ENCODE results near the gene PIKFYVE.
"Not testable (repeated sequence)": the region's sequence is repeated elsewhere in the genome, so short reads cannot be mapped to it uniquely, and the experiment has no call there.

PIKFYVE gene

GRCh38 chr2:208306291-208306690, 40.2 kb downstream of the PIKFYVE start:
- DNase-seq: no peak

- no peak for DNase-seq
These were observed 45.3 kb downstream of the PIKFYVE start for GRCh38 chr2:208311321-208311720.

DNA sequence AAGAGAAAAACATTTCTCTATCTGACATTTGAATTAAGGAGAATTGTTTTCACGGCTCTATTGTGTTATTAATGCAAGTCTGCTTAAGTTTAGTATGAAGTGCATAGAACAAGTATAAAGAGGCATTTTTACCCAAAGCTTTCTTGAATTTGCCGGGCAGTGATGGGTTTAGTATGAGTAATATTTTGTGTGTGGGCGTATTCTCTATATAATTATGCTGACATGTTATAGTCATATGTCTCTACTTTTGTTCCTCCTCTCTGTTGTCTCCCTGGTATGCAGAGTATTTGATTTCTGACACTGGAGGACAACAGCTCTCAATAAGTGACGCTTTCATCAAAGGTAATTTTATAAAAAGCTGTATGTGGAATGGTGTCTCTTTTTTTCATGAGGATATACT, 45.9 kb downstream of the PIKFYVE start:
- no peak for DNase-seq

DNA sequence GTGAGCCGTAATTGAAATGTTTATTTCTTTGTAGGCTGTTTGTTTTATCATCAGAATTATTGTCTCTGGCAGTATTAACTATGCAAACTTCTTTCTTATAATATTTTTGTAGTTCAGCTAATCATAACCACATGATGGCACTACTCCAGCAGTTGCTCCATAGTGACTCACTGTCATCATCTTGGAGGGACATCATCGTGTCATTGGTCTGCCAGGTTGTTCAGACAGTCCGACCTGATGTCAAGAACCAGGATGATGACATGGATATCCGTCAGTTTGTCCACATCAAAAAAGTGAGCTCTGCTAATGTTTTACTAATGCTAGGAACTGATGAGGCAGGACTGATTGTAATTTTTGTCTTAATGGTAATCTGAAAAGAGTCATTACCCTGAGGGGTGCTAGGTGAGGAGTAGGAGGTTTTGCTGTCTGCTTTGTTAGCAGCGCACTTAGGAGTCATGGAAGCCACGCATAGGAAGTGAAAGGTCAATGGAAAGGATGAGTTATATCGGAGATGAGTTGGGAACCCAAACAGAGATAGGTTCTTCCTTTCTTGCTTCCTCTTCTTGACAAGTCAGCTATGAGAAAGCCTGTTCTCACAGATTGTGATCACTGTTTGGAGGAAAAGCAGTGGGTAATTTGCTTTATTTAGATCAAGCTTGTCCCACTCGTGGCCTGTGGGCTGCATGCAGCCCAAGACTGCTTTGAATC, 49.2 kb downstream of the PIKFYVE start:
- no peak for DNase-seq

- no peak for DNase-seq
These were observed 52.1 kb downstream of the PIKFYVE start for GRCh38 chr2:208318127-208318526.

DNA sequence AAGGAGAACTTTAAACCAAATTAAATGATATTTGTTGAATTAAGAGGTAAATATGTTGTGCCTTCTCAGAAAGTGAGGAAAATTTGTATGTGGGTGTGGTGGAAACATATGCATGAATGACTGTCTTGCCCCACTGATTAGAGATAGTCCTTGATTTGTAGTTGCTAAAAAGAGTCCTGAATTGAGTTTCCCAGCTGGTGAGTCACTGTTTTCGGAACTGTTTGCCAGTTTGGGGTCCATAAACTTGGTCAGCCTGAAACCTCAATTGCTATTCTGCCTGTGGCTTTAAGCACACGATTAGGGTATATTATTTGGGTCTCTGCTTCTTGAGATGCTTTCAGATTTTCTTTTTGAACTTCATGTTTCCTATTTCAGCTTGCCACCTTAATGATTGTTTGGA, 53.3 kb downstream of the PIKFYVE start:
- DNase-seq: no peak

DNA sequence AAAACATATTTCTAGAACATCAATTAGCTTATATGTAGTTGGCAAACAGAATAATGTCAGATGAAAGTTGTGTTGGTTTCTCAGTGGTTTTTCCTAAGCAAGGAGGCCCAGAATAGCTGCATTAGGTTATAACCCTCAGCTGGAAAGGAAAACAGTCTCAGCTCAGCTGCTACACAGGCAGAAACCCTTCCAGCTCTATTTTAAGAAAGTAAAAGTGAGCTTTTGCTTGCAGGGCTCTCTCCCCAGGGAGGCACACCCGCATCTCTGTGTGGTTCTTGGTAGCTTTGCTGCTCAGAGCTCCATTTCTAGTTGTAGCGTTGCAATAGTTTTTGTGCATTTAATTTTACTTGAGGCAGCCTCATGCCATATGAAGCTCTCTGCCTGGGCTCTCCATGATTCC, 54.6 kb downstream of the PIKFYVE start:
- peak; percentile 7 for DNase-seq

DNA sequence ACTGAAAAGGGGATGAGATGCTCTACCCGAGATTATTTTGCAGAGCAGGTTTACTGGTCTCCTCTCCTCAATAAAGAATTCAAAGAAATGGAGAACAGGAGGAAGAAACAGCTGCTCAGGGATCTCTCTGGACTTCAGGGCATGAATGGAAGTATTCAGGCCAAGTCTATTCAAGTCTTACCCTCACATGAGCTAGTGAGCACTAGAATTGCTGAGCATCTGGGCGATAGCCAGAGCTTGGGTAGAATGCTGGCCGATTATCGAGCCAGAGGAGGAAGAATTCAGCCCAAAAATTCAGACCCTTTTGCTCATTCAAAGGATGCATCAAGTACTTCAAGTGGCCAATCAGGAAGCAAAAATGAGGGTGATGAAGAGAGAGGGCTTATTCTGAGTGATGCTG, 60.0 kb downstream of the PIKFYVE start:
- DNase-seq: peak; percentile 42

GRCh38 chr2:208329485-208329884, 63.4 kb downstream of the PIKFYVE start:
- DNase-seq: no peak

DNA sequence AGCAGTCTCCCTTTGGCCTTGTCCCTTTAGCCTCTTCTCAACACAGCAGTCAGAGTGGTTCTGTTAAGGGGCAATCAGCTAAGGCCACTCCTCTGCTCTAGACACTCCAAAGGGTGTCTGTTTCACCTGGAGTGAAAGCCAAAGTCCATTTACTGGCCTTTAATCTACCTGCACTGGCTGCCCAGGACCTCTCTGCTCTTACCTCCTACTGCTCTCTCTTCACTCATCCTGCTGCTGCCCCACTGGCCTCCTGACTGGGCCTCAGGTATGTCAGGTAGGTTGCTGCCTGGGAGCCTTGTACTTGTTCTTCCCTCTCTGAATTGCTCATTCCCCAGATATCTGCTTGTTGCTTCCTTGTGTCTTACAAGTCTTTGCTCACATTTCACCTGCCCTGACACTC, 68.2 kb downstream of the PIKFYVE start:
- DNase-seq: no peak

GRCh38 chr2:208346756-208347155, 80.7 kb downstream of the PIKFYVE start:
- DNase-seq: no peak

DNA sequence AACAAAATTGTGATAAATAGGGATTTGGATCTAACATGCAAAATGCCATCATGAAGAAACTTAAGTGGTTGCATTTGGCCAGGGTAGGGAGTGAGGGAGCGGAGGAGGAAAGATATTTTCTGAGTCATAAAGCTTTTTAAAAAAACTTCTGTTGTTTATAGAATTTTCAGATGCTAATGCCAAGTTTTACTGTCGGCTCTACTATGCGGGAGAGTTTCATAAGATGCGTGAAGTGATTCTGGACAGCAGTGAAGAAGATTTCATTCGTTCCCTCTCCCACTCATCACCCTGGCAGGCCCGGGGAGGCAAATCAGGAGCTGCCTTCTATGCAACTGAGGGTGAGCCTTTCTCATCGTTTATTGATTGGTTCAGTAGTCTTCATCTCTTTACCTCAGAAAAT, 84.6 kb downstream of the PIKFYVE start:
- DNase-seq: no peak

GRCh38 chr2:208352644-208353567, 86.9 kb downstream of the PIKFYVE start:
- DNase-seq: no peak

DNA sequence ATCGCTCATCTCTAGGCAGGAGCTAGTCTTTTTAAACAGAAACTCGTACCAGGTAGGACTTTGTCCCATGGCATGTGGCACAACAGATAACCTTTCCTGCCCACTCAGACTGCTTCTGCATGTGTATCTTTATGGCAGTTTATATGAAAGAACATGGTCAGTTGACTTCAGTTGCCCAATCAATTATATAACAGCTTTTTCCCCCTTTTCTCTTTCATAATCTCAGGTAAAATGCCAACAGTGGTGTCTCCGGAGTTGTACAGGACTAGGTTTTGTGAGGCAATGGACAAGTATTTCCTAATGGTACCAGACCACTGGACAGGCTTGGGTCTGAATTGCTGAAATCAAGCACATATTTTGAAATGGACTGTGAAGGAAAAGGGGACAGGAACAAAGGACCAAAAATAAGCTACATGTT, 88.9 kb downstream of the PIKFYVE start:
- DNase-seq: no peak

- not testable (repeated sequence) for DNase-seq
These were observed 90.4 kb downstream of the PIKFYVE start for GRCh38 chr2:208356420-208356819.

DNA sequence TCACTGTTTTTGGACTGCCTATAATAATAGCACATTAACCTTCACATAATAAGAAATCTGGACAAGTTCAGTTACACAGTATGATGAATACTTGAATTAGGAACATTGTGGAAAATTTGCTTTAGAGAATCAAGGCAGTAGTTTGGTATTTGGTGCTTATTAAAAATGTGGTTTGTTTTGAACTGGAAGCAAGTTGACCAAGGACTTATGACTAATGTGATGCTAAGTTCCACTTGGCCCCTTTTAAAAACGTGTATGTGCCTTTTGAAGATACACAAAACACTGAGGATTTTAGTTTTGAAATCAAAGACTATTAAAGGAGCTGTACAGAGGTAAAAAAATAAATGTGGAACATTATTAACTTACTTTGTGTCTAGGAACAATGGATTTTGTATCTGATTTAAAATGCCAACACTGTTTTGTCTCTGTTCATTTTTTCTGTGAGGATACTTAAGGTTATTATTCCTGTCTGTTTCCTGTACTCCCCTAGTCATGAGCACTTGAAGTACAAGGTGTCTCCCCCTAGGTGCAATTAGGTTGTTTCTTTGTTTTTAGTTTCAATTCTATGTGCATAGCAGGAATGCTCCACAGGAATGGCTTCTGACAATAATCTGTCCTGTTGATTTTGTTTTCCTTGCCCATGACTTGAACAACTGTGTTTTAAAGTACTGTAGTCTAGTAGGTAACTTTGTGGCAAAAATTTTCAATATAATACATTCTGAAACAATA, 91.0 kb downstream of the PIKFYVE start:
- no peak for DNase-seq

DNA sequence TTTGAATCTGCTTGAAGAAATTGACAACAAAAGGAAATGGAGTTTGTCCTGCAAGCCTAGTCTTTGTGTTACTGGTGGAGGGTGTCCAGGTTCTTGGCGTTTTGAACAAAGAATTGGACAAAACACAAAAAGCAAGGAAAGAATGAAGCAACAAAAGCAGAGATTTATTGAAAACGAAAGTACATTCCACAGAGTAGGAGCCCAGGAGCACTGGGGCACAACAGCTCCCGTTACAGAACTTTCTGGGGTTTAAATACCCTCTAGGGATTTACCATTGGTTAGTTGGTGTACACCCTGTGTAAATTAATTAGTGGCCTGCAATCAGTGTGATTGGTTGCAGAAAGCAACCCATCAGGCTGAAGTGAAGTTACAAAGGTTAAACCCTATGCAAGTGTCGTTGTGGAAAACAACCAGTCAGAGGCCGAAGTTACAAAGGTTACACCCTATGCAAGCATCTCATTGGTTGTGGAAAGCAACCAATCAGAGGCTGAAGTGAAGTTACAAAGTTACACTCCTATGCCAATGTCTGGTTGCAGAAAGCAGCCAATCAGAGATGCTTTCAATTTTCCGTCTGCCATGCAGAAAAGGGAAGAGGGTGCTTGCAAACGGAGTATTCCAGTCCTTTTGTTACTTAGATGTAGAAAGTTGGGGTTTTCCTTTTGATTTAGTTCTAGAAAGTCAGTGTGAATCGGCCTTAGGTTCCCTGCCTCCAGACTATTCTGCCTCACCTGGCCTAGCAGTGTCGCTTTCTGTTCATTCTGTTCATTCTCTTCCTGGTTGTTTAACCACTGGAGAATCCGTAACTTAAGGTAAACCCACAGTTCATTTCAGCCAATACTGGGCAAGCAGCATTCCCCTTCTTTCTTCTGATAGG, 92.9 kb downstream of the PIKFYVE start:
- no peak for DNase-seq

DNA sequence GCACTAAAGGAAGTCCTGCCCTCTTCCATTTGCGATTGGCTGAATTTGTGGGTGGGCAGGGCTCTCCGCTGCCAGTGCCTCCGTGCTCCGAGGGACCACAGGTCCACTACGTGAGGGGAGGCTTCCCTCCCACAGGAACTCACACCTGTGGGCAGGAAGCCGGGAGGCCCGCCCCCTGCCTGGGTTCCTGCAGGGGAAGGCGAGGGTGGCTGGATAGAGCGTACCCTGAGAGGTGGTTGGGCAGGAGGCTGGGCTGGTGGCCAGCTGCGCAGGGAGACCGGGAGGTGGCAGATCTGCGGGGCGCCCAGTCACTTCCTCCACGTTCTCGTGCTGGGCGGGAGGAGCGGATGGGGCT, 93.6 kb downstream of the PIKFYVE start:
- no peak for DNase-seq

GRCh38 chr2:208360259-208361076, 94.4 kb downstream of the PIKFYVE start:
- no peak for DNase-seq

- no peak for DNase-seq
These were observed 95.0 kb downstream of the PIKFYVE start for GRCh38 chr2:208361077-208361441.

GRCh38 chr2:208363485-208363884, 97.4 kb downstream of the PIKFYVE start:
- DNase-seq: no peak
